B cell (primary cell): ENCODE data around the gene PPP4R1.

Source experiments
- EZH2 ChIP-seq: IDR thresholded peaks from 2 replicates; pipeline ENCODE4 v1.6.1; 2012; ENCODE audit warnings: borderline replicate concordance, low read depth, mild to moderate bottlenecking, moderate library complexity, low read length; ENCODE audit not compliant: insufficient read depth, poor library complexity, severe bottlenecking
- TF ChIP-seq, protein P1 (sequence below): fragments of 200-600 bp; IDR thresholded peaks from one replicate; pipeline ENCODE4 v1.8.0; 2022; ENCODE audit warnings: antibody characterized with exemption, mild to moderate bottlenecking

DNA sequence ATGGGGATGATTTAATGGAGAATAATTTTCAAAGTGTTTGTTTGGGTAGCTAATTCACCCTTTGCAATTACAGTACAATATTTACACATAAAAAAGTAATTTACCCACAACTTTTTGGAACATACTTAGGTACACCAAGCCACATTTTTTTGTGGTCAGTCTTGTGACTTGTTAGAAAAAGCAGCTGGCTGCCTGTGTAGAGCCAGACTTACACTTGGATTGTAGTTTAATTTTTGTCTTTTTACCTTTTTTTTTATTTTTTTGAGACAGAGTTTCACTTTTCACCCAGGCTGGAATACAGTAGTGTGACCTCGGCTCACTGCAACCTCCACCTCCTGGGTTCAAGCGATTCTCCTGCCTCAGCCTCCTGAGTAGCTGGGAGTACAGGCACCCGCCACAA lies 93.7 kb downstream of the PPP4R1 start:
- TF ChIP-seq, protein P1, sequence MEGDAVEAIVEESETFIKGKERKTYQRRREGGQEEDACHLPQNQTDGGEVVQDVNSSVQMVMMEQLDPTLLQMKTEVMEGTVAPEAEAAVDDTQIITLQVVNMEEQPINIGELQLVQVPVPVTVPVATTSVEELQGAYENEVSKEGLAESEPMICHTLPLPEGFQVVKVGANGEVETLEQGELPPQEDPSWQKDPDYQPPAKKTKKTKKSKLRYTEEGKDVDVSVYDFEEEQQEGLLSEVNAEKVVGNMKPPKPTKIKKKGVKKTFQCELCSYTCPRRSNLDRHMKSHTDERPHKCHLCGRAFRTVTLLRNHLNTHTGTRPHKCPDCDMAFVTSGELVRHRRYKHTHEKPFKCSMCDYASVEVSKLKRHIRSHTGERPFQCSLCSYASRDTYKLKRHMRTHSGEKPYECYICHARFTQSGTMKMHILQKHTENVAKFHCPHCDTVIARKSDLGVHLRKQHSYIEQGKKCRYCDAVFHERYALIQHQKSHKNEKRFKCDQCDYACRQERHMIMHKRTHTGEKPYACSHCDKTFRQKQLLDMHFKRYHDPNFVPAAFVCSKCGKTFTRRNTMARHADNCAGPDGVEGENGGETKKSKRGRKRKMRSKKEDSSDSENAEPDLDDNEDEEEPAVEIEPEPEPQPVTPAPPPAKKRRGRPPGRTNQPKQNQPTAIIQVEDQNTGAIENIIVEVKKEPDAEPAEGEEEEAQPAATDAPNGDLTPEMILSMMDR, result no peak
- TF ChIP-seq EZH2, result no peak
